Ureter (tissue), 1 donor: ENCODE results near the gene KLK1. TPM values are rescaled to one million over a fixed set of nuclear protein-coding genes. Genes with fewer than 3 reads are reported as not detected.

Experiments used
- DNase-seq: peaks from one replicate; pipeline ENCODE4 v3.0.0-alpha.2; 2020; ENCODE audit warnings: low spot score
- total RNA-seq: library from RNA; stranded (reverse); gene quantifications from one replicate; pipeline ENCODE4 v1.2.4, GENCODE V29; 2023
- donor health status: DM: yes; HTN: yes; CAD: no.

Gene KLK1
- total RNA-seq, result 0.60 TPM

DNA sequence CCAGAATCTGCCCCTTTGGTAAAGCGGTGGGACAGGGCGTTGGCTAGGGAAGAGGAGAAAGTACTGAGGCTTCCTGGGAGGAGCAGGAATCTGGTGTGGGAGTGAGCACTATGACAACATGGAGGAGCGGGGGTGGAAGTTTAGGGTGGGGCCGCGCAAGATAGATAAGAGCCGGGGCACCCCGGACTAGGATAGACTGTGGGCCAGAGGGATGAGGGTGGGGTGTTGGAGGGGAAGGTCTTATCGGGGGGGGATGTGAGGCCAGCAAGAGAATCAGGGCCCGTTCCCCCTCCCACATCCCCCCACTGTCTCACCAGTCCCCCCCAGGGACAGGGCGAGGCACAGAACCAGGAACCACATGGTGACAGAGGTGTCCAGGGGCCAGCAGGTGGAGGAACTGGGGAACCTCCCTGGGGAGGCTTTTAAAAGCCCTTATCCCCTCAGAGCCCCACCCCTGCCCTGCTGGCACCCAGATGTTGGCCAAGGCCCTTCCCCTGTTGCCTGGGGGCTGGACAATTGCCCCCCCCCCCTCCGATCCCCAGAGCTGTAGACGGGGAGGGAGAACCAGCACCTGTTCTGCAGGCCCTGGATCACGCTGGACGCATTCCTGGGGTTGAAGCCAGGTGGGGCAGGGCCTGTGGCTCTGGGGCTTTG, at the start of gene KLK1:
Gene KLK1 (minus strand): TSS at position 399 of the 654 bp plus-strand sequence. CDS start 39 bp downstream, at position 360.
- no peak for DNase-seq

DNA sequence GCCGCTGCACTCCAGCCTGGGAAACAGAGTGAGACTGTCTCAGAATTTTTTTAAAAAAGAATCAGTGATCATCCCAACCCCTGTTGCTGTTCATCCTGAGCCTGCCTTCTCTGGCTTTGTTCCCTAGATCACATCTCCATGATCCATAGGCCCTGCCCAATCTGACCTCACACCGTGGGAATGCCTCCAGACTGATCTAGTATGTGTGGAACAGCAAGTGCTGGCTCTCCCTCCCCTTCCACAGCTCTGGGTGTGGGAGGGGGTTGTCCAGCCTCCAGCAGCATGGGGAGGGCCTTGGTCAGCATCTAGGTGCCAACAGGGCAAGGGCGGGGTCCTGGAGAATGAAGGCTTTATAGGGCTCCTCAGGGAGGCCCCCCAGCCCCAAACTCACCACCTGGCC, 49.5 kb upstream of the KLK1 start, which contains the start of gene KLK2:
Gene KLK2 (plus strand): TSS at position 384 of the 400 bp plus-strand sequence. CDS start 35 bp downstream, outside the sequence.
- no peak for DNase-seq

DNA sequence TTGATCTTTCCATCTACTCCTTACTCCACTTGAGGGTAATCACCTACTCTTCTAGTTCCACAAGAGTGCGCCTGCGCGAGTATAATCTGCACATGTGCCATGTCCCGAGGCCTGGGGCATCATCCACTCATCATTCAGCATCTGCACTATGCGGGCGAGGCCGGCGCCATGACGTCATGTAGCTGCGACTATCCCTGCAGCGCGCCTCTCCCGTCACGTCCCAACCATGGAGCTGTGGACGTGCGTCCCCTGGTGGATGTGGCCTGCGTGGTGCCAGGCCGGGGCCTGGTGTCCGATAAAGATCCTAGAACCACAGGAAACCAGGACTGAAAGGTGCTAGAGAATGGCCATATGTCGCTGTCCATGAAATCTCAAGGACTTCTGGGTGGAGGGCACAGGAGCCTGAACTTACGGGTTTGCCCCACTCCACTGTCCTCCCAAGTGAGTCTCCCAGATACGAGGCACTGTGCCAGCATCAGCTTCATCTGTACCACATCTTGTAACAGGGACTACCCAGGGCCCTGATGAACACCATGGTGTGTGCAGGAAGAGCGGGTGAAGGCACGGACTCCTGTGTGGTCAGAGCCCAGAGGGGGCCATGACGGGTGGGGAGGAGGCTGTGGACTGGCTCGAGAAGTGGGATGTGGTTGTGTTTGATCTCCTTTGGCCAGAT, 47.0 kb upstream of the KLK1 start:
- no peak for DNase-seq

DNA sequence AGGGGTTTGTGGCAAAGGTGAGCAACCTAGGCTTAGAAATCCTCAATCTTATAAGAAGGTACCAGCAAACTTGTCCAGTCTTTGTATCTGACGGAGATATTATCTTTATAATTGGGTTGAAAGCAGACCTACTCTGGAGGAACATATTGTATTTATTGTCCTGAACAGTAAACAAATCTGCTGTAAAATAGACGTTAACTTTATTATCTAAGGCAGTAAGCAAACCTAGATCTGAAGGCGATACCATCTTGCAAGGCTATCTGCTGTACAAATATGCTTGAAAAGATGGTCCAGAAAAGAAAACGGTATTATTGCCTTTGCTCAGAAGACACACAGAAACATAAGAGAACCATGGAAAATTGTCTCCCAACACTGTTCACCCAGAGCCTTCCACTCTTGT, 45.9 kb upstream of the KLK1 start:
- DNase-seq, result no peak

DNA sequence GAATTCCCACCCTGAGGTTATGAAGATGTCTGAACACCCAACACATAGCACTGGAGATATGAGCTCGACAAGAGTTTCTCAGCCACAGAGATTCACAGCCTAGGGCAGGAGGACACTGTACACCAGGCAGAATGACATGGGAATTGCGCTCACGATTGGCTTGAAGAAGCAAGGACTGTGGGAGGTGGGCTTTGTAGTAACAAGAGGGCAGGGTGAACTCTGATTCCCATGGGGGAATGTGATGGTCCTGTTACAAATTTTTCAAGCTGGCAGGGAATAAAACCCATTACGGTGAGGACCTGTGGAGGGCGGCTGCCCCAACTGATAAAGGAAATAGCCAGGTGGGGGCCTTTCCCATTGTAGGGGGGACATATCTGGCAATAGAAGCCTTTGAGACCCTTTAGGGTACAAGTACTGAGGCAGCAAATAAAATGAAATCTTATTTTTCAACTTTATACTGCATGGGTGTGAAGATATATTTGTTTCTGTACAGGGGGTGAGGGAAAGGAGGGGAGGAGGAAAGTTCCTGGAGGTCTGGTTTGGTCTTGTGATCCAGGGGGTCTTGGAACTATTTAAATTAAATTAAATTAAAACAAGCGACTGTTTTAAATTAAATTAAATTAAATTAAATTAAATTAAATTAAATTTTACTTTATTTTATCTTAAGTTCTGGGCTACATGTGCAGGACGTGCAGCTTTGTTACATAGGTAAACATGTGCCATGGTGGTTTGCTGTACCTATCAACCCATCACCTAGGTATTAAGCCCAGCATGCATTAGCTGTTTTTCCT, 38.1 kb upstream of the KLK1 start:
- DNase-seq, result no peak

DNA sequence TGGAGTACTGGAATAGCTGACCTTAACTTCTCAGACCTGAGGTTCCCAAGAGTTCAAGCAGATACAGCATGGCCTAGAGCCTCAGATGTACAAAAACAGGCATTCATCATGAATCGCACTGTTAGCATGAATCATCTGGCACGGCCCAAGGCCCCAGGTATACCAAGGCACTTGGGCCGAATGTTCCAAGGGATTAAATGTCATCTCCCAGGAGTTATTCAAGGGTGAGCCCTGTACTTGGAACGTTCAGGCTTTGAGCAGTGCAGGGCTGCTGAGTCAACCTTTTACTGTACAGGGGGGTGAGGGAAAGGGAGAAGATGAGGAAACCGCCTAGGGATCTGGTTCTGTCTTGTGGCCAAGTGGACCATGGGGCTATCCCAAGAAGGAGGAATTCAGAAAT, 37.4 kb upstream of the KLK1 start:
- DNase-seq, result no peak

DNA sequence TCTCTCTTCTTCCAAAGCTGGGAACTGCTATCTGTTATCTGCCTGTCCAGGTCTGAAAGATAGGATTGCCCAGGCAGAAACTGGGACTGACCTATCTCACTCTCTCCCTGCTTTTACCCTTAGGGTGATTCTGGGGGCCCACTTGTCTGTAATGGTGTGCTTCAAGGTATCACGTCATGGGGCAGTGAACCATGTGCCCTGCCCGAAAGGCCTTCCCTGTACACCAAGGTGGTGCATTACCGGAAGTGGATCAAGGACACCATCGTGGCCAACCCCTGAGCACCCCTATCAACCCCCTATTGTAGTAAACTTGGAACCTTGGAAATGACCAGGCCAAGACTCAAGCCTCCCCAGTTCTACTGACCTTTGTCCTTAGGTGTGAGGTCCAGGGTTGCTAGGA, 36.3 kb upstream of the KLK1 start:
- no peak for DNase-seq

DNA sequence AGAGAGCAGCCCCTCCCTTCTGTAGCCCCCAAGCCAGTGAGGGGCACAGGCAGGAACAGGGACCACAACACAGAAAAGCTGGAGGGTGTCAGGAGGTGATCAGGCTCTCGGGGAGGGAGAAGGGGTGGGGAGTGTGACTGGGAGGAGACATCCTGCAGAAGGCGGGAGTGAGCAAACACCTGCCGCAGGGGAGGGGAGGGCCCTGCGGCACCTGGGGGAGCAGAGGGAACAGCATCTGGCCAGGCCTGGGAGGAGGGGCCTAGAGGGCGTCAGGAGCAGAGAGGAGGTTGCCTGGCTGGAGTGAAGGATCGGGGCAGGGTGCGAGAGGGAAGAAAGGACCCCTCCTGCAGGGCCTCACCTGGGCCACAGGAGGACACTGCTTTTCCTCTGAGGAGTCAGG, 35.3 kb upstream of the KLK1 start:
- no peak for DNase-seq

DNA sequence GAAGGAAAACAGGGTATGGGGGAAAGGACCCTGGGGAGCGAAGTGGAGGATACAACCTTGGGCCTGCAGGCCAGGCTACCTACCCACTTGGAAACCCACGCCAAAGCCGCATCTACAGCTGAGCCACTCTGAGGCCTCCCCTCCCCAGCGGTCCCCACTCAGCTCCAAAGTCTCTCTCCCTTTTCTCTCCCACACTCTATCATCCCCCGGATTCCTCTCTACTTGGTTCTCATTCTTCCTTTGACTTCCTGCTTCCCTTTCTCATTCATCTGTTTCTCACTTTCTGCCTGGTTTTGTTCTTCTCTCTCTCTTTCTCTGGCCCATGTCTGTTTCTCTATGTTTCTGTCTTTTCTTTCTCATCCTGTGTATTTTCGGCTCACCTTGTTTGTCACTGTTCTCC, 33.8 kb upstream of the KLK1 start:
- DNase-seq, result no peak

DNA sequence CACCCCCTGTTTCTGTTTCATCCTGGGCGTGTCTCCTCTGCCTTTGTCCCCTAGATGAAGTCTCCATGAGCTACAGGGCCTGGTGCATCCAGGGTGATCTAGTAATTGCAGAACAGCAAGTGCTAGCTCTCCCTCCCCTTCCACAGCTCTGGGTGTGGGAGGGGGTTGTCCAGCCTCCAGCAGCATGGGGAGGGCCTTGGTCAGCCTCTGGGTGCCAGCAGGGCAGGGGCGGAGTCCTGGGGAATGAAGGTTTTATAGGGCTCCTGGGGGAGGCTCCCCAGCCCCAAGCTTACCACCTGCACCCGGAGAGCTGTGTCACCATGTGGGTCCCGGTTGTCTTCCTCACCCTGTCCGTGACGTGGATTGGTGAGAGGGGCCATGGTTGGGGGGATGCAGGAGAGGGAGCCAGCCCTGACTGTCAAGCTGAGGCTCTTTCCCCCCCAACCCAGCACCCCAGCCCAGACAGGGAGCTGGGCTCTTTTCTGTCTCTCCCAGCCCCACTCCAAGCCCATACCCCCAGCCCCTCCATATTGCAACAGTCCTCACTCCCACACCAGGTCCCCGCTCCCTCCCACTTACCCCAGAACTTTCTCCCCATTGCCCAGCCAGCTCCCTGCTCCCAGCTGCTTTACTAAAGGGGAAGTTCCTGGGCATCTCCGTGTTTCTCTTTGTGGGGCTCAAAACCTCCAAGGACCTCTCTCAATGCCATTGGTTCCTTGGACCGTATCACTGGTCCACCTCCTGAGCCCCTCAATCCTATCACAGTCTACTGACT, 31.2 kb upstream of the KLK1 start, which contains the start of gene KLK3:
Gene KLK3 (plus strand): TSS at position 280 of the 775 bp plus-strand sequence. CDS start 41 bp downstream, at position 321.
- no peak for DNase-seq

DNA sequence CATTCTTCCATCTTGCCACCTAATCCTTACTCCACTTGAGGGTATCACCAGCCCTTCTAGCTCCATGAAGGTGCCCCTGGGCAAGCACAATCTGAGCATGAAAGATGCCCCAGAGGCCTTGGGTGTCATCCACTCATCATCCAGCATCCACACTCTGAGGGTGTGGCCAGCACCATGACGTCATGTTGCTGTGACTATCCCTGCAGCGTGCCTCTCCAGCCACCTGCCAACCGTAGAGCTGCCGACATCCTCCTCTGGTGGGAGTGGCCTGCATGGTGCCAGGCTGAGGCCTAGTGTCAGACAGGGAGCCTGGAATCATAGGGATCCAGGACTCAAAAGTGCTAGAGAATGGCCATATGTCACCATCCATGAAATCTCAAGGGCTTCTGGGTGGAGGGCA, 28.0 kb upstream of the KLK1 start:
- DNase-seq, result no peak

DNA sequence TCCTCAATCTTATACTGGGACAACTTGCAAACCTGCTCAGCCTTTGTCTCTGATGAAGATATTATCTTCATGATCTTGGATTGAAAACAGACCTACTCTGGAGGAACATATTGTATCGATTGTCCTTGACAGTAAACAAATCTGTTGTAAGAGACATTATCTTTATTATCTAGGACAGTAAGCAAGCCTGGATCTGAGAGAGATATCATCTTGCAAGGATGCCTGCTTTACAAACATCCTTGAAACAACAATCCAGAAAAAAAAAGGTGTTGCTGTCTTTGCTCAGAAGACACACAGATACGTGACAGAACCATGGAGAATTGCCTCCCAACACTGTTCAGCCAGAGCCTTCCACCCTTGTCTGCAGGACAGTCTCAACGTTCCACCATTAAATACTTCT, 27.2 kb upstream of the KLK1 start:
- DNase-seq, result no peak

DNA sequence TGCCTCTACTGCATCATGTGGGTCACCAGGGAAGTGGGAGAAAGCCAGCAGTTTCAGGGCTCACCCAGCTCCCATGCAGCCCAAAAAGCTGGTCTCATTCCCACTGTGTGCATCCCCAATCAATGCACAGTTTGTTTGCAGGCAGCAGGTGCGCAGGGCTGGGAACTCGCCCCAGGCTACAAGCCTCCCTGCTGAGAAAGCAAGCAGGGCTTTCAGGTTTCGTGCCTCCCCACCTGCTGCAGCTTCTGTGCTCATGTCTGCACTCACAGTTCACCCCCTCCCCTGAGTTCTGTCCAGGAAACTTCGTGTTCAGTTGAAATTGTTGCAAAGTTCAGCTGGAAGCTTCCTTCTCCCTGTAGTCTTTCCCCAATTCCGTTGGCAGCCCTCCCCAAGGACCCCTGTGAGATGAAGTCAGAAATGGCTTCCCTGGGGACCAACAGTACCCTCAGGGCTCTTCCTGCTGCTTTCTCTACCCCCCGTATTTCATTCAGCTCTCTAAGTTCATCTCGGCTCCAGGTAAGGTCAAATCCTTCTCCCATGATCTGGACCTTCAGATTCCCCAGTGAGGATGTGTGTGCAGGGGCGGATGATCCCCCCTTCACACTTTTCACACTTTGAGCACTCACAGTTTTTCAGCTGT, 20.8 kb upstream of the KLK1 start:
- DNase-seq, result no peak

DNA sequence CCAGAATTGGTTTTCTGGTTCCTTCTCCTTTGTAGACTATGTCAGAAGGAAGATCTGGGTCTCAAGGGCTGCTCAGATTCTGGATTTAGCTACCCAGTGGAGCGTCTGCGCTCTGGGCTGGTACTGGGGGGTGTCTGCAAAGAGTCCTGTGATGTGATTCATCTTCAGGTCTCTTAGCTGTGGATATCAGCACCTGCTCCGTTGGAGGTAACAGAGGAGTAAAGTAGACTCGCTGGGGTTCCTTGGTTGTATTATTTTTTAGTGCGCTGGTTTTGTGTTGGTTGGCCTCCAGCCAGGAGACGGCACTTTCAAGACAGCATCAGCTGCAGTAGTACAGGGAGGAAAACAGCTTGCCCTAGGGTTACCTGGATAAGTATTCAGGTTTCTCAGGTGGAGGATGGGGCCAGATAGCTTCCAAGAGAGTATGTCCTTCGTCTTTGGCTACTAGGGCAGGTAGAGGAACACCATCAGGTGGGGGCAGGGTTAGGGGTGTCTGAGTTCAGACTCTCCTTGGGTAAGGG, 20.2 kb upstream of the KLK1 start:
- no peak for DNase-seq

DNA sequence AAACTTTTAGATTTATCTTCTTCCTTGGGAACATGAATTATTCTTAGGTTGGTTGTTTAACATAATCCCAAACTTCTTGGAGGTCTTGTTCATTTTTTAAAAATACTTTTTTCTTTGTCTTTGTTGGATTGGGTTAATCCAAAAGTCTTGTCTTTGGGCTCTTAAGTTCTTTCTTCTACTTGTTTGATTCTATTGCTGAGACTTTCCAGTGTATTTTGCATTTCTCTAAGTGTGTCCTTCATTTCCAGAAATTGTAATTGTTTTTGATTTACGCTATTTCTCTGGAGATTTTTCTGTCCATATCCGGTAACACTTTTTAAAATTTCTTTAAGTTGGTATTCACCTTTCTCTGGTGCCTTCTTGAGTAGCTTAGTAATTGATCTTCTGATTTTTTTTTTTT, 19.6 kb upstream of the KLK1 start:
- DNase-seq, result no peak

DNA sequence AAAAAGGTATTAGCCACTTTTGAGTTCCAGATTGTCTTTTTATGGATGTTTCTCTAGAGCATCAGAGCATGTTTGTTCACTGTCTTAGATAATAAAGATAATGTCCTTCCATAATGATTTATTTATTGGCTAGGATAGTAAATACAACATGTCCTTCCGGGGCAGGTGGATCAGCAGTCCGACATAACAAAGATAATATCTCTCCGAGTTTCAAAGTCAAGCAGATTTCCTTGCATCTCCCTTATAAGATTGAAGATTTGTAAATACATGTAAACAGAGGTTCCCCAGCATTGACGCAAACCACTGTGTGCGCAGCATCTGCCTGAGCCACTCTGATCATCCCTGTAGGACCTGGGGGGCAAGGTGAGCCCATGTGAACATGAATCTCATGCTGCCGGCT, 18.5 kb upstream of the KLK1 start:
- DNase-seq, result no peak

DNA sequence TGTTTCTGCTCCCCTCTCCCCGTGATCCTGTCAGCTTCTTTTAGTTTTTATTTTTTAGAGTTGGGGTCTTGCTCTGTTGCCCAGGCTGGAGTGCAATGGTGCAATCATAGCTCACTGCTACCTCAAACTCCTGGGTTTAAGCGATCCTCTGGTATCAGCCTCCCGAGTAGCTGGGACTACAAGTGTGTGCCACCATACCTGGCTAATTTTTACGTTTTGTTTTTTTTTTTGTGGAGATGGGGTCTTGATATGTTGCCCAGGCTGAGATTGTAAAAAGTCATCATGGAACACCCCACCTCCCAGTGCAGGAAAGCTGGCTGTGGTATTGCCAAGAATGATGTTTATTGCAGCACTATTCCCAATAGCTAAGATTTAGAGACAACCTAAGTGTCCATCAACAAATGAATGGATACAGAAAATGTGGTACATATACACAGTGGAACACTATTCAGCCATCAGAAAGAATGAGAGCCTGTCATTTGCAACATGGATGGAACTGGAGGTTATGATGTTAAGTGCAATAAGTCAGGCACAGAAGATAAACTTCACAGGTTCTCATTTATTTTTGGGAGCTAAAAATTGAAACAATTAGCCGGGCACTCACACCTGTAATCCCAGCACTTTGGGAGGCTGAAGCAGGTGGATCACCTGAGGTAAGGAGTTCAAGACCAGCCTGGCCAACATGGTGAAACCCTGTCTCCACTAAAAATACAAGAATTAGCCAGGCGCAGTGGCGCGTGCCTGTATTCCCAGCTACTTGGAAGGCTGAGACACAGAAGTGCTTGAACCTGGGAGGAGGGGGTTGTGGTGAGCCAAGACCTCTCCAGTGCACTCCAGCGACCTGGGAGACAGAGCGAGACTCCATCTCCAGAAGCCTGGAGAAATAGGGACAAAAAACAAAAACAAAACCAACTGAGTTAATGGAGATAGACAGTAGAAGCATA, 16.4 kb upstream of the KLK1 start:
- DNase-seq, result no peak

DNA sequence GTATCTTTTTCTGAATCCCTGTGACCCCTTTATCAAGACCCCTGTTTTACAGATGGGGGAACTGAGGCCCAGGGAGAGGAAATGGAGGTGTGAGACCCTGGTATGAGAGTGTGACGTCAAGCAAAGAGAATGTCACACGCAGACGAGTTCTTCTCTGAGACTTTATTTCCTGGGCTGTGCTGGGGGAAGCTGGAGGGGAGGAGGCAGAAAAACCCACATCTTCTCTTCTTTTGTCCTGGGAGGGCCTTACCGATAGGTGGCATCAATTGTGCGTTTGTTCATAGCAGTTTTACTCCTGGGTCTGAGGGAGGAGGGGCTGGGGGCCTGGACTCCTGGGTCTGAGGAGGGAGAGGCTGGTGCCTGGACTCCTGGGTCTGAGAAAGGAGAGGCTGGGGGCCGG, 14.7 kb upstream of the KLK1 start:
- DNase-seq, result no peak

DNA sequence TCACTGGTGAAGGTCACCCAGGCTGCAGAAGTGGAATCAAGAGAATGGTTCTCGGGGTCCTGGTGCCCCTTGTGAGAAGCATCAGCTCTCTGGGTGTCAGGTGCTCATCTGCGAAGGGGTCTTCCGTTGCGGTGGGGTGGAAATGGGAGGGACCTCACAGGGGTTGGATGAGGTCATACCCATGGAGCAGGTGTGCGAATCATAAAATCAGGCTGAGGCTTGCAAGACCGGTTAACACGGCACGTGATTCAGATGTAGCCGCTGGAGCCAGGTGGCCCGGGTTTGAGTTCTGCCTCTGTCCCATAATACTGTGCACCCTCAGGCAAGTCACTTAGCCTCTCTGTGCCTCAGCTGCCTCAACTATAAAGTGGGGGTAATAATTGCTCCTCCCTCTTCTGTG, 13.7 kb upstream of the KLK1 start:
- no peak for DNase-seq
